ENCODE data around the gene CDKN2AIP.

- no peak for TF ChIP-seq YY1 (IDR thresholded peaks at IDR 0.05; ENCODE audit: insufficient read depth, insufficient read length)
- no peak for TF ChIP-seq ZNF274 (IDR thresholded peaks at IDR 0.05; ENCODE audit: low read depth, low read length)
Measured at GRCh38 chr4:183405303-183405702, 39.1 kb upstream of the CDKN2AIP start.

All from NT2/D1 (cell line).